GM10266 (cell line): ENCODE data around the gene IDI2.

ENCODE experiments used
- DNase-seq: peaks from one replicate; pipeline ENCODE4 v3.0.0; 2012; ENCODE audit errors: extremely low spot score
- TF ChIP-seq, protein P1 (sequence below): IDR thresholded peaks from 2 replicates; pipeline ENCODE4 v1.5.1; 2012; ENCODE audit warnings: mild to moderate bottlenecking, low read depth; ENCODE audit not compliant: control insufficient read depth, insufficient read depth; ENCODE audit errors: missing control alignments

IDI2 gene

DNA sequence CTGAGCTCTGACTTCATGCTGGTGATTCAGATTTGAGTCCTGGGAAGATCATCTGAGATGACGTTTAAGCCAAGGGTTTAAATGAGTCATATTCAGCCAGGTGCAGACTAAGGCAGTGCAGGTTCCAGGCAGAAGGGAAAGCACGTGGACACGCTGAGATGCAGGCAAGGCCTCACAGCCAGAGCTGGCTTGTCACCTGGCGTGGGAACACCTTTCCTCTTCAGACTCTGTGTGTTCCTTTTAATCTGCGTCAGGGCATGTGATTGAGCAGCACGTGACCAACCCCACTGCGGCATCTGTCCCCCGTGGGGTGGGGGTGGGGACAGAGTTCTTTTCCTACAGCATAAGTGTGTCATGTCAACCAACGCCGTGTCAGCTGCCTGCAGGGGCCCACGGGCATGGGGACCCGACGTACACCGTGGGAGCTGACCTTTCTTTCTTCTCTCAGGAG is 10.7 kb upstream of the IDI2 start:
- DNase-seq = no peak
- TF ChIP-seq, protein P1, sequence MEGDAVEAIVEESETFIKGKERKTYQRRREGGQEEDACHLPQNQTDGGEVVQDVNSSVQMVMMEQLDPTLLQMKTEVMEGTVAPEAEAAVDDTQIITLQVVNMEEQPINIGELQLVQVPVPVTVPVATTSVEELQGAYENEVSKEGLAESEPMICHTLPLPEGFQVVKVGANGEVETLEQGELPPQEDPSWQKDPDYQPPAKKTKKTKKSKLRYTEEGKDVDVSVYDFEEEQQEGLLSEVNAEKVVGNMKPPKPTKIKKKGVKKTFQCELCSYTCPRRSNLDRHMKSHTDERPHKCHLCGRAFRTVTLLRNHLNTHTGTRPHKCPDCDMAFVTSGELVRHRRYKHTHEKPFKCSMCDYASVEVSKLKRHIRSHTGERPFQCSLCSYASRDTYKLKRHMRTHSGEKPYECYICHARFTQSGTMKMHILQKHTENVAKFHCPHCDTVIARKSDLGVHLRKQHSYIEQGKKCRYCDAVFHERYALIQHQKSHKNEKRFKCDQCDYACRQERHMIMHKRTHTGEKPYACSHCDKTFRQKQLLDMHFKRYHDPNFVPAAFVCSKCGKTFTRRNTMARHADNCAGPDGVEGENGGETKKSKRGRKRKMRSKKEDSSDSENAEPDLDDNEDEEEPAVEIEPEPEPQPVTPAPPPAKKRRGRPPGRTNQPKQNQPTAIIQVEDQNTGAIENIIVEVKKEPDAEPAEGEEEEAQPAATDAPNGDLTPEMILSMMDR = no peak

DNA sequence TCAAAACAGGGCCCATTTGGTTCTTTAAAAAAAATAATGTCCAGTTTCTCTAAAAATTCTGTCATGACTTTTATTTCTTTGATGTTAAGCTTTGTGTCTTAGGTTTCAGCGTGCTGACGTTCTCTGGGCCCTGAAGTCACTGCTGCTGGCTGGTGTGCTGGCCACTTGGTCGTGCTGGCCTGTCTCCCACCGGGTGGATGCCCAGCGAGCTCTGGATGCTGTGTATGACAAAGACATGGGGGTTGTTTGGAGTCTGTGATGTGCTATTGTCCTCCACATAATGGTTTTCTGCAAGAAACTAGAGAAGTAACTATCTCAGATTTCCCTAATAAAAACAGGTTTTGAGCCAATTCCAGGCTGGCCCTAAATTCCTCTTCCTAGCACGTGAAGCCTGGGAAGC is 9.5 kb upstream of the IDI2 start:
- TF ChIP-seq, protein P1 = no peak
- DNase-seq = no peak

DNA sequence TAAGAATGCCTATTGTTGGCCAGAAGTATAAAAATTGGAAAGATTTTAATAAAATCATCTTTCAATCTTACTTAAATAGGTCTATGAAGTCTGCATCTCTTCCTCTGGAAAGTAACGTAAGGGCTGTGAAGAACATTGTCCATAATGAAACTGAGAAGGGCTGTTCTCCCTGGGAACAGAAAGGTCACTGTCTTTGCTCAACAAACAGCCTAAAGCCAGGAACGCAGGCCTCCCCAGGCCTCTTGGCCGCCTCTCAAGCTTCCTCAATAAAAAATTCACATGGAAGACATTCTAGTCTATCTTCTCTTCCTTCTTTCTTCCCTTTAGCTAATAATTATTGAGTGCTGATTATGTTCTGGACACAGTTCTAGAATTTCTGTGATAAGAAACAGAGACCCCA is 9.1 kb upstream of the IDI2 start:
- TF ChIP-seq, protein P1 = no peak
- no peak for DNase-seq

DNA sequence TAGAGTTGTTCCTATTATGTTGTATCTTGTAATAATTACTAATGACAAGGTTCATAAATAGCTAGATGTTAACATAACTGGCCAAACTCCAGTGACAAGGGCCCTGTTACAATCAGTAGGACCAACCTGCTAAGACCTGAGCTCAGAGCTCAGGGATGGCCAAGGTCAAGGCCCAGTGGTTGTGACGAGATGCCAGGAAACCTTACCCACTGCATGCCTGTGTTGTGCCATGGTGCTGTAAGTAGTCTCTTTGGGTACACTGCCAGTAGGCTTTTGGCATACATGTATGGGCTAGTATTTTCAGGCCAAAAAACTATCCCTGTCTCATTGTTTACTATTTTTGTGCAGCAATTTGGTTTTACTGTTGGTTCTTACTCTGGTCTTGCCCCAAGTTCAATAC is 7.9 kb upstream of the IDI2 start:
- TF ChIP-seq, protein P1 = no peak
- DNase-seq = no peak

DNA sequence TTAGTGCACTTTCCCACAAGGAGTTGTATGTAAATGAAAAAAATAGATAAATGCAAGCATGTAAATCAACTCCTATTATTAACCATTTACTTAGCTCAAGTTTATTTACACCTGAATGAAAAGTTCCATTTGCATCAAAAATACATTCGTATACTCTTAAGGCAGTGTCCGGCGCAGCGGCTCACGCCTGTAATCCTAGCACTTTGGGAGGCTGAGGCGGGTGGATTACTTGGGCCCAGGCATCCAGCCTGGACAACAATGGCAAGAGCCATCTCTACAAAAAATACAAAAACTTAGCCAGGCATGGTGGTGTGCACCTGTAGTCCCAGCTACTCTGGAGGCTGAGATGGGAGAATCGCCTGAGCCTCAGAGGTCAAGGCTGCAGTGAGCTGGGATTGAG is 4.2 kb upstream of the IDI2 start:
- no peak for DNase-seq
- TF ChIP-seq, protein P1 = no peak

DNA sequence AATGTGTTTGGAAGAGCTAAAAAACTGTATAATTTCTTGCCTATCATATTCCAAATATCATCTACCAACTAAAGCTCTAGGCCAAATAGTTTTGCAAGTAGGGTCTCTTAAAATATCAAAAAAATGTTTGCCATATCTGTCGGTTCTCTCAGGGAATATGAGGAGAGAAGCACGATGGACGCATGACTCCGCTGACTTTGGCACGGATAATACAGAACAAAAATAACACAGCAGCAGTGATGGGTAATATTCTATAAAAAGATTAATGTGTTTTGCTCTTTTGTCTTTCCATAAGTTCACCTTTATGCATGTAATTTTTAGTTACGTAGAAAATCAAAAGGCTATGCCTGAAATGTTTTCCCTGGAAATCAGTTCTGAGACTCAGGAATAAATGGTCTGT is 919 bp upstream of the IDI2 start:
- TF ChIP-seq, protein P1 = no peak
- no peak for DNase-seq

DNA sequence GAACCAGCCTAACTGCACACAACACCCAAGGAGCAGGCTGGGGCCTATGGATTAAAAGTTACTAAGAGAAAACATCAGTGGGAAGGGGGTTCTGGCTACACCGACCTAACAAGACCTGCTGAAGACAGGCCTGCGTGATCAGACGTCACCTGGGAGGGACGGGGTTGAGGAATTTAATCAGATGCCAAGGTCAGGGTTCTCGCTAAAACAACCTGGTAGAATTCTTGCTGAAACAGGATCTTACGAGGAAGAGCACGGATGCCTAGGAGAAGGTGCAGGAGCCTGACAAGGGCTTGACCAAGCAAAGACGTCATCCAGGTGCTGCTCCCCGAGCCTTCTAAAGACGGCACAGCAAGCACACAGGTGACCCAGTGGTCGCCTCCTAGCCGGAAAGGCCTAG is 1.6 kb downstream of the IDI2 start:
- TF ChIP-seq, protein P1 = no peak

More for the DNA sequence above, 1.6 kb downstream of the IDI2 start:
- DNase-seq = no peak
